WTC11 (cell line): Measurements from ENCODE around the gene EP400.

Experiments
- CREB1 ChIP-seq: sonication (generic); formaldehyde crosslinking; IDR thresholded peaks from 2 replicates; pipeline ENCODE4 v1.8.0; 2023; ENCODE audit warnings: mild to moderate bottlenecking, missing genetic modification reagents
- ELF4 ChIP-seq: sonication (generic); formaldehyde crosslinking; IDR thresholded peaks from 2 replicates; pipeline ENCODE4 v1.8.1; 2022; ENCODE audit warnings: low read depth, mild to moderate bottlenecking, moderate library complexity, missing genetic modification reagents
- EMX1 ChIP-seq: fragments of 250-450 bp; sonication (Bioruptor Pico); IDR thresholded peaks from 2 replicates; pipeline ENCODE4 v1.8.0; 2021; ENCODE audit warnings: mild to moderate bottlenecking
- FOXP1 ChIP-seq: sonication (generic); formaldehyde crosslinking; IDR thresholded peaks from 2 replicates; pipeline ENCODE4 v1.8.0; 2022; ENCODE audit warnings: missing genetic modification reagents, mild to moderate bottlenecking, moderate library complexity, borderline replicate concordance
- GRHL2 ChIP-seq: fragments of 250-450 bp; sonication (Bioruptor Pico); IDR thresholded peaks from 2 replicates; pipeline ENCODE4 v1.8.0; 2022; ENCODE audit warnings: mild to moderate bottlenecking, moderate library complexity; ENCODE audit not compliant: insufficient replicate concordance, severe bottlenecking
- JUN ChIP-seq: sonication (generic); formaldehyde crosslinking; IDR thresholded peaks from 2 replicates; pipeline ENCODE4 v1.8.0; 2023; ENCODE audit warnings: mild to moderate bottlenecking, missing genetic modification reagents
- NFATC4 ChIP-seq: fragments of 250-450 bp; sonication (Bioruptor Pico); IDR thresholded peaks from 2 replicates; pipeline ENCODE4 v1.9.0; 2021; ENCODE audit warnings: mild to moderate bottlenecking
- NFE2L1 ChIP-seq: sonication (generic); formaldehyde crosslinking; IDR thresholded peaks from 2 replicates; pipeline ENCODE4 v1.8.1; 2023; ENCODE audit warnings: missing genetic modification reagents
- SMAD3 ChIP-seq: sonication (generic); formaldehyde crosslinking; IDR thresholded peaks from 2 replicates; pipeline ENCODE4 v1.8.0; 2022; ENCODE audit warnings: missing genetic modification reagents, mild to moderate bottlenecking, borderline replicate concordance
- SP1 ChIP-seq: sonication (generic); formaldehyde crosslinking; conservative IDR thresholded peaks from 2 replicates; pipeline ENCODE4 v1.8.1; 2022; ENCODE audit warnings: missing genetic modification reagents
- TEAD4 ChIP-seq: sonication (generic); formaldehyde crosslinking; IDR thresholded peaks from 2 replicates; pipeline ENCODE4 v1.8.0; 2022; ENCODE audit warnings: mild to moderate bottlenecking, missing genetic modification reagents
- TF ChIP-seq, protein P1 (sequence below): fragments of 200-600 bp; IDR thresholded peaks from 2 replicates; pipeline ENCODE4 v1.8.0; 2022; ENCODE audit warnings: antibody characterized with exemption
- TF ChIP-seq, protein P2 (sequence below): sonication (generic); formaldehyde crosslinking; IDR thresholded peaks from 2 replicates; pipeline ENCODE4 v1.8.0; 2022; ENCODE audit warnings: mild to moderate bottlenecking, missing genetic modification reagents

- TF ChIP-seq, protein P1, sequence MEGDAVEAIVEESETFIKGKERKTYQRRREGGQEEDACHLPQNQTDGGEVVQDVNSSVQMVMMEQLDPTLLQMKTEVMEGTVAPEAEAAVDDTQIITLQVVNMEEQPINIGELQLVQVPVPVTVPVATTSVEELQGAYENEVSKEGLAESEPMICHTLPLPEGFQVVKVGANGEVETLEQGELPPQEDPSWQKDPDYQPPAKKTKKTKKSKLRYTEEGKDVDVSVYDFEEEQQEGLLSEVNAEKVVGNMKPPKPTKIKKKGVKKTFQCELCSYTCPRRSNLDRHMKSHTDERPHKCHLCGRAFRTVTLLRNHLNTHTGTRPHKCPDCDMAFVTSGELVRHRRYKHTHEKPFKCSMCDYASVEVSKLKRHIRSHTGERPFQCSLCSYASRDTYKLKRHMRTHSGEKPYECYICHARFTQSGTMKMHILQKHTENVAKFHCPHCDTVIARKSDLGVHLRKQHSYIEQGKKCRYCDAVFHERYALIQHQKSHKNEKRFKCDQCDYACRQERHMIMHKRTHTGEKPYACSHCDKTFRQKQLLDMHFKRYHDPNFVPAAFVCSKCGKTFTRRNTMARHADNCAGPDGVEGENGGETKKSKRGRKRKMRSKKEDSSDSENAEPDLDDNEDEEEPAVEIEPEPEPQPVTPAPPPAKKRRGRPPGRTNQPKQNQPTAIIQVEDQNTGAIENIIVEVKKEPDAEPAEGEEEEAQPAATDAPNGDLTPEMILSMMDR: no peak
- TF ChIP-seq SMAD3 (CRISPR knock-in tag) (no peak), SP1 (CRISPR knock-in tag) (no peak), FOXP1 (CRISPR knock-in tag) (no peak), JUN (CRISPR knock-in tag) (no peak), EMX1 (no peak), GRHL2 (no peak), TEAD4 (CRISPR knock-in tag) (no peak), CREB1 (no peak), ELF4 (CRISPR knock-in tag) (no peak), NFATC4 (CRISPR knock-in tag) (no peak), NFE2L1 (CRISPR knock-in tag) (no peak)
- TF ChIP-seq, protein P2, sequence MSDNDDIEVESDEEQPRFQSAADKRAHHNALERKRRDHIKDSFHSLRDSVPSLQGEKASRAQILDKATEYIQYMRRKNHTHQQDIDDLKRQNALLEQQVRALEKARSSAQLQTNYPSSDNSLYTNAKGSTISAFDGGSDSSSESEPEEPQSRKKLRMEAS (CRISPR knock-in tag): no peak
These were observed 112.1 kb downstream of the EP400 start for GRCh38 chr12:132061641-132062430.
